DOHH2 (cell line): ENCODE results near the gene IFRD2.
"Not testable (repeated sequence)": the region's sequence is repeated elsewhere in the genome, so short reads cannot be mapped to it uniquely, and the experiment has no call there.

Experiments used
- H3F3A ChIP-seq: fragments of 200-600 bp; sonication (generic), shearing (Covaris generic); 2 replicates; pipeline ENCODE4 v1.6.0; 2016; ENCODE audit warnings: antibody characterized with exemption, mild to moderate bottlenecking; ENCODE audit not compliant: control insufficient read depth, insufficient read depth
- H3K27ac ChIP-seq: fragments of 200-600 bp; sonication (generic); 2 replicates; pipeline ENCODE4 v1.5.1; 2014; ENCODE audit warnings: low read depth, mild to moderate bottlenecking, low read length, moderate library complexity
- H3K27me3 ChIP-seq: fragments of 200-600 bp; sonication (generic); 2 replicates; pipeline ENCODE4 v1.6.1; 2014; ENCODE audit warnings: mild to moderate bottlenecking, low read length, mixed read lengths; ENCODE audit not compliant: control insufficient read depth
- H3K36me3 ChIP-seq: fragments of 200-600 bp; sonication (generic); 2 replicates; pipeline ENCODE4 v1.6.1; 2014; ENCODE audit warnings: mild to moderate bottlenecking, low read length, moderate library complexity, mixed read lengths; ENCODE audit not compliant: control insufficient read depth
- H3K4me1 ChIP-seq: fragments of 200-600 bp; sonication (generic); 2 replicates; pipeline ENCODE4 v1.6.1; 2014; ENCODE audit warnings: mild to moderate bottlenecking, low read length, mixed read lengths; ENCODE audit not compliant: control insufficient read depth
- H3K4me2 ChIP-seq: fragments of 200-600 bp; sonication (generic); 2 replicates; pipeline ENCODE4 v1.6.0; 2014; ENCODE audit warnings: mild to moderate bottlenecking, low read length, moderate library complexity
- H3K4me3 ChIP-seq: fragments of 200-600 bp; sonication (generic); 2 replicates; pipeline ENCODE4 v1.5.1; 2014; ENCODE audit warnings: mild to moderate bottlenecking, low read length, mixed read lengths
- H3K79me2 ChIP-seq: fragments of 200-600 bp; sonication (generic); 2 replicates; pipeline ENCODE4 v1.6.1; 2014; ENCODE audit warnings: mild to moderate bottlenecking, low read length, mixed read lengths; ENCODE audit not compliant: control insufficient read depth
- H3K9me2 ChIP-seq: fragments of 200-600 bp; sonication (generic); replicated peaks from 2 replicates; pipeline ENCODE4 v1.6.1; 2014; ENCODE audit warnings: mild to moderate bottlenecking, low read length, mixed read lengths; ENCODE audit not compliant: control insufficient read depth
- H3K9me3 ChIP-seq: fragments of 200-600 bp; sonication (generic); 2 replicates; pipeline ENCODE4 v1.6.1; 2014; ENCODE audit warnings: antibody characterized with exemption, low read length, mixed read lengths; ENCODE audit not compliant: control insufficient read depth, insufficient read depth
- H4K20me1 ChIP-seq: fragments of 200-600 bp; sonication (generic); 2 replicates; pipeline ENCODE4 v1.6.0; 2014; ENCODE audit warnings: low read depth, mild to moderate bottlenecking, antibody characterized with exemption, low read length, moderate library complexity; ENCODE audit not compliant: control insufficient read depth, insufficient read depth
- EZH2phosphoT487 ChIP-seq: fragments of 200-600 bp; sonication (generic); IDR thresholded peaks from 2 replicates; pipeline ENCODE4 v1.6.1; 2017; ENCODE audit warnings: borderline replicate concordance, mild to moderate bottlenecking, antibody characterized with exemption, low read length, moderate library complexity, mixed read lengths
- TF ChIP-seq, protein P1 (sequence below): fragments of 200-600 bp; sonication (generic); IDR thresholded peaks from one replicate; pipeline ENCODE4 v1.5.1; 2014; ENCODE audit warnings: antibody characterized with exemption, mild to moderate bottlenecking, low read depth, low read length; ENCODE audit not compliant: poor library complexity, severe bottlenecking

The IFRD2 gene

GRCh38 chr3:50245831-50246516 is 46.3 kb downstream of the IFRD2 start:
- no peaks in the 10 kb centered on the region for H3K27me3 ChIP-seq
- H3K79me2 ChIP-seq, result peaks cover 93% of the 10 kb centered on the region
- peaks cover 27% of the 10 kb centered on the region; the same call in 1 of the 2 replicates for H4K20me1 ChIP-seq
- H3K27ac ChIP-seq, result peak overlapping the region; percentile 39
- H3K36me3 ChIP-seq, result peaks cover 32% of the 10 kb centered on the region
- H3F3A ChIP-seq, result peaks cover 19% of the 10 kb centered on the region
- TF ChIP-seq EZH2phosphoT487, result no peak
- TF ChIP-seq, protein P1, sequence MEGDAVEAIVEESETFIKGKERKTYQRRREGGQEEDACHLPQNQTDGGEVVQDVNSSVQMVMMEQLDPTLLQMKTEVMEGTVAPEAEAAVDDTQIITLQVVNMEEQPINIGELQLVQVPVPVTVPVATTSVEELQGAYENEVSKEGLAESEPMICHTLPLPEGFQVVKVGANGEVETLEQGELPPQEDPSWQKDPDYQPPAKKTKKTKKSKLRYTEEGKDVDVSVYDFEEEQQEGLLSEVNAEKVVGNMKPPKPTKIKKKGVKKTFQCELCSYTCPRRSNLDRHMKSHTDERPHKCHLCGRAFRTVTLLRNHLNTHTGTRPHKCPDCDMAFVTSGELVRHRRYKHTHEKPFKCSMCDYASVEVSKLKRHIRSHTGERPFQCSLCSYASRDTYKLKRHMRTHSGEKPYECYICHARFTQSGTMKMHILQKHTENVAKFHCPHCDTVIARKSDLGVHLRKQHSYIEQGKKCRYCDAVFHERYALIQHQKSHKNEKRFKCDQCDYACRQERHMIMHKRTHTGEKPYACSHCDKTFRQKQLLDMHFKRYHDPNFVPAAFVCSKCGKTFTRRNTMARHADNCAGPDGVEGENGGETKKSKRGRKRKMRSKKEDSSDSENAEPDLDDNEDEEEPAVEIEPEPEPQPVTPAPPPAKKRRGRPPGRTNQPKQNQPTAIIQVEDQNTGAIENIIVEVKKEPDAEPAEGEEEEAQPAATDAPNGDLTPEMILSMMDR, result peak; percentile 99
- peak overlapping the region; percentile 79 for H3K4me2 ChIP-seq
- no peaks in the 10 kb centered on the region for H3K9me2 ChIP-seq
- H3K9me3 ChIP-seq, result no peaks in the 10 kb centered on the region
- peak overlapping the region; percentile 67 for H3K4me3 ChIP-seq
- H3K4me1 ChIP-seq, result peaks cover 58% of the 10 kb centered on the region

- Histone ChIP-seq H3K27ac (peak overlapping the region; percentile 39), H4K20me1 (peaks cover 27% of the 10 kb centered on the region; the same call in 1 of the 2 replicates), H3F3A (peaks cover 19% of the 10 kb centered on the region), H3K27me3 (no peaks in the 10 kb centered on the region), H3K4me1 (peaks cover 64% of the 10 kb centered on the region), H3K4me2 (peak overlapping the region; percentile 79), H3K9me2 (no peaks in the 10 kb centered on the region), H3K79me2 (peaks cover 92% of the 10 kb centered on the region), H3K36me3 (peaks cover 31% of the 10 kb centered on the region), H3K9me3 (no peaks in the 10 kb centered on the region), H3K4me3 (peak overlapping the region; percentile 67)
- TF ChIP-seq, protein P1, result no peak
- no peak for TF ChIP-seq EZH2phosphoT487
These were observed 46.9 kb downstream of the IFRD2 start for GRCh38 chr3:50245251-50245745.

DNA sequence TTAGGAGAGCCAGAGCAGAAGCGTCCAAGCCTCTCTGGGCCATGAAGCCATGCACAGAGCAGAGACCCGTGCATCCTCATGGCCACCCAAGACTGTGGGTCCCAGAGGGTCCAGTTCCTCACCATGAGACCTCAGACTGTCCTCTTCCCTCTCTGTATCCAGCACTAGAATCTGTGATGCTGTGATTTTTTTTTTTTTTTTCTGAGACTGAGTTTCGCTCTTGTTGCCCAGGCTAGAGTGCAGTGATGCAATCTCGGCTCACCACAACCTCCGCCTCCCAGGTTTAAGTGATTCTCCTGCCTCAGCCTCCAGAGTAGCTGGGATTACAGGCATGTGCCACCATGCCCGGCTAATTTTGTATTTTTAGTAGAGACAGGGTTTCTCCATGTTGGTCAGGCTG is 47.4 kb downstream of the IFRD2 start:
- H3K79me2 ChIP-seq, result peaks cover 92% of the 10 kb centered on the region
- H3K27me3 ChIP-seq, H3K4me3 ChIP-seq, H3K9me2 ChIP-seq, H3K9me3 ChIP-seq, H3K4me2 ChIP-seq: not testable (repeated sequence)
- peaks cover 23% of the 10 kb centered on the region; the same call in 1 of the 2 replicates for H4K20me1 ChIP-seq
- H3K4me1 ChIP-seq, result peaks cover 69% of the 10 kb centered on the region
- H3K36me3 ChIP-seq, result peaks cover 31% of the 10 kb centered on the region
- H3K27ac ChIP-seq, result 0 out of 2 replicates have a peak overlapping the region, but pooled peaks have one; percentile 13
- peaks cover 19% of the 10 kb centered on the region for H3F3A ChIP-seq

- peaks cover 92% of the 10 kb centered on the region for H3K79me2 ChIP-seq
- H3K27me3 ChIP-seq, result no peaks in the 10 kb centered on the region
- no peak overlapping the region for H3K4me2 ChIP-seq
- no peak overlapping the region for H3K4me3 ChIP-seq
- peaks cover 19% of the 10 kb centered on the region for H3F3A ChIP-seq
- peak overlapping the region; percentile 58 for H3K27ac ChIP-seq
- H3K4me1 ChIP-seq, result peaks cover 80% of the 10 kb centered on the region
- peaks cover 44% of the 10 kb centered on the region for H3K36me3 ChIP-seq
- H3K9me2 ChIP-seq, result no peaks in the 10 kb centered on the region
- H4K20me1 ChIP-seq, result peaks cover 18% of the 10 kb centered on the region; the same call in 1 of the 2 replicates
- no peak for TF ChIP-seq EZH2phosphoT487
- TF ChIP-seq, protein P1, result no peak
- H3K9me3 ChIP-seq, result no peaks in the 10 kb centered on the region
These were observed 48.7 kb downstream of the IFRD2 start for GRCh38 chr3:50243543-50243895.
